Liver (tissue), 9 donors: ENCODE data around the gene RNPEPL1. TPM values are rescaled to one million over a fixed set of nuclear protein-coding genes. Genes with fewer than 3 reads are reported as not detected.

Source experiments
- DNase-seq: peaks from one replicate; pipeline ENCODE4 v3.0.0-alpha.2; 2017; ENCODE audit warnings: low spot score
- H3K27ac ChIP-seq, 2 donors: one replicate each; pipeline ENCODE4 v1.7.0; 2013; ENCODE audit warnings: inconsistent platforms in 2 of 2, low read length in 2 of 2, control low read depth in 1 of 2, low read depth in 1 of 2, mild to moderate bottlenecking in 1 of 2
- H3K27me3 ChIP-seq, 4 donors: one replicate each; pipeline versions ENCODE4 v1.6.1 to v1.7.0; 2013; ENCODE audit warnings: low read length in 3 of 4, inconsistent platforms in 1 of 4, mild to moderate bottlenecking in 1 of 4, moderate library complexity in 1 of 4; ENCODE audit not compliant: control insufficient read depth in 4 of 4, insufficient read depth in 4 of 4
- H3K36me3 ChIP-seq, 4 donors: one replicate each; pipeline versions ENCODE4 v1.6.1 to v1.7.0; 2013; ENCODE audit warnings: low read length in 3 of 4, mild to moderate bottlenecking in 3 of 4, low read depth in 1 of 4, moderate library complexity in 1 of 4; ENCODE audit not compliant: control insufficient read depth in 4 of 4, insufficient read depth in 3 of 4
- H3K4me1 ChIP-seq, 4 donors: one replicate each; pipeline versions ENCODE4 v1.6.1 to v1.7.0; 2013; ENCODE audit warnings: low read length in 3 of 4, mild to moderate bottlenecking in 3 of 4, moderate library complexity in 1 of 4; ENCODE audit not compliant: control insufficient read depth in 4 of 4, insufficient read depth in 4 of 4
- H3K4me3 ChIP-seq, 3 donors: one replicate each; pipeline versions ENCODE4 v1.6.1 to v1.7.0; 2013; ENCODE audit warnings: low read length in 3 of 3, control low read depth in 1 of 3, low read depth in 1 of 3, mild to moderate bottlenecking in 1 of 3
- H3K9ac ChIP-seq, 2 donors: one replicate each; pipeline ENCODE4 v1.7.0; 2013; ENCODE audit warnings: low read length in 2 of 2, mild to moderate bottlenecking in 2 of 2, moderate library complexity in 2 of 2, control low read depth in 1 of 2, low read depth in 1 of 2
- H3K9me3 ChIP-seq, 4 donors: one replicate each; pipeline versions ENCODE4 v1.6.1 to v1.7.0; 2013; ENCODE audit warnings: low read length in 3 of 4; ENCODE audit not compliant: control insufficient read depth in 4 of 4
- EGR1 ChIP-seq, 2 donors: IDR thresholded peaks; 2 replicates each; pipeline ENCODE4 v1.6.1; 2016 to 2018; ENCODE audit warnings: antibody characterized with exemption in 2 of 2, low read depth in 2 of 2
- FOXA1 ChIP-seq: IDR thresholded peaks from 2 replicates; pipeline ENCODE4 v1.6.1; 2016; ENCODE audit warnings: antibody characterized with exemption
- FOXA2 ChIP-seq: IDR thresholded peaks from 2 replicates; pipeline ENCODE4 v1.6.1; 2016; ENCODE audit warnings: antibody characterized with exemption
- GABPA ChIP-seq, 2 donors: IDR thresholded peaks in 1 of 2; conservative IDR thresholded peaks in 1 of 2; 2 replicates each; pipeline ENCODE4 v1.6.1; 2016; ENCODE audit warnings: antibody characterized with exemption in 2 of 2, mild to moderate bottlenecking in 1 of 2, moderate library complexity in 1 of 2
- HNF4A ChIP-seq, 2 donors: conservative IDR thresholded peaks; 2 replicates each; pipeline ENCODE4 v1.6.1; 2016; ENCODE audit warnings: antibody characterized with exemption in 2 of 2, mild to moderate bottlenecking in 2 of 2
- HNF4G ChIP-seq: IDR thresholded peaks from 2 replicates; pipeline ENCODE4 v1.6.1; 2016; ENCODE audit warnings: antibody characterized with exemption
- JUND ChIP-seq, 2 donors: IDR thresholded peaks; 2 replicates each; pipeline ENCODE4 v1.6.1; 2016; ENCODE audit warnings: antibody characterized with exemption in 2 of 2
- NR2F2 ChIP-seq: IDR thresholded peaks from 2 replicates; pipeline ENCODE4 v1.6.1; 2016; ENCODE audit warnings: antibody characterized with exemption
- RAD21 ChIP-seq, 2 donors: IDR thresholded peaks; 2 replicates each; pipeline ENCODE4 v1.6.1; 2016; ENCODE audit warnings: antibody characterized with exemption in 2 of 2, mild to moderate bottlenecking in 2 of 2
- REST ChIP-seq: IDR thresholded peaks from 2 replicates; pipeline ENCODE4 v1.6.1; 2016; ENCODE audit warnings: antibody characterized with exemption, mild to moderate bottlenecking
- RXRA ChIP-seq, 2 donors: IDR thresholded peaks; 2 replicates each; pipeline ENCODE4 v1.6.1; 2017 to 2018; ENCODE audit warnings: antibody characterized with exemption in 2 of 2, mild to moderate bottlenecking in 1 of 2
- SP1 ChIP-seq: IDR thresholded peaks from 2 replicates; pipeline ENCODE4 v1.6.1; 2018; ENCODE audit warnings: antibody characterized with exemption, mild to moderate bottlenecking
- TAF1 ChIP-seq: conservative IDR thresholded peaks from 2 replicates; pipeline ENCODE4 v1.6.1; 2016; ENCODE audit warnings: antibody characterized with exemption, mild to moderate bottlenecking
- YY1 ChIP-seq: IDR thresholded peaks from 2 replicates; pipeline ENCODE4 v1.6.1; 2016; ENCODE audit warnings: antibody characterized with exemption, mild to moderate bottlenecking
- ZBTB33 ChIP-seq: IDR thresholded peaks from 2 replicates; pipeline ENCODE4 v1.6.1; 2016; ENCODE audit warnings: antibody characterized with exemption
- WGBS: extraction: QIAGEN DNeasy Blood & Tissue Kit; methylation state at CpG from one replicate; pipeline ENCODE4 v1.1.7; 2013; 5-methylcytosine and 5-hydroxymethylcytosine counted together
- polyA plus RNA-seq, 2 donors: library from polyadenylated mRNA; stranded (reverse) in 1 of 2; unstranded in 1 of 2; fragments of 200-250 nt in 1 of 2; fragments of >200 nt in 1 of 2; fragmentation: Nextera tagmentation in 1 of 2; extraction: Ambion mirVana in 1 of 2; gene quantifications; one replicate each; pipeline versions ENCODE4 v1.2.1 to v1.2.3, GENCODE V29; 2013 to 2015
- total RNA-seq, 2 donors: library from RNA; depleted of rRNA; stranded (reverse); fragments of >200 nt; gene quantifications; one replicate each; pipeline ENCODE4 v1.2.3, GENCODE V29; 2014
- TF ChIP-seq, protein P1 (sequence below): IDR thresholded peaks from 2 replicates; pipeline ENCODE4 v1.6.1; 2016; ENCODE audit warnings: antibody characterized with exemption
- TF ChIP-seq, protein P2 (sequence below): fragments of 150-350 bp; IDR thresholded peaks from 2 replicates; pipeline ENCODE4 v1.5.1; 2017; ENCODE audit warnings: improper control_type of control experiment, low read depth, low read length; ENCODE audit not compliant: missing input control
- TF ChIP-seq, protein P3 (sequence below): IDR thresholded peaks from 2 replicates; pipeline ENCODE4 v1.6.1; 2016; ENCODE audit warnings: antibody characterized with exemption
- donor health status: healthy.
- donor health status: healthy.
- donor health status: healthy.
- donor health status: healthy.
- donor health status: healthy.

The RNPEPL1 gene
- total and polyA plus RNA-seq, 4 donors, result 24.8 to 43.9 (median 29.4) TPM

- H3K4me3 ChIP-seq, result no peak overlapping the region
- no peaks in the 10 kb centered on the region for H3K27me3 ChIP-seq
- H3K9me3 ChIP-seq, result no peaks in the 10 kb centered on the region
- peaks cover 0 to 41% (median 3%) of the 10 kb centered on the region in 4 donors for H3K36me3 ChIP-seq
- peaks cover 9 to 25% (median 21%) of the 10 kb centered on the region in 4 donors for H3K4me1 ChIP-seq
- TF ChIP-seq NR2F2 (no peak), FOXA1 (no peak), FOXA2 (no peak), HNF4G (no peak)
- TF ChIP-seq, protein P1, sequence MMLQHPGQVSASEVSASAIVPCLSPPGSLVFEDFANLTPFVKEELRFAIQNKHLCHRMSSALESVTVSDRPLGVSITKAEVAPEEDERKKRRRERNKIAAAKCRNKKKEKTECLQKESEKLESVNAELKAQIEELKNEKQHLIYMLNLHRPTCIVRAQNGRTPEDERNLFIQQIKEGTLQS, result no peak
- no peak overlapping the region for H3K9ac ChIP-seq
- H3K27ac ChIP-seq, result peak overlapping the region; percentile 86 to 92
- no peak for DNase-seq
- 91% methylated on average over 12 of the region's 12 CpGs for WGBS
These were observed 10.9 kb downstream of the RNPEPL1 start for GRCh38 chr2:240579071-240579762.

- peaks cover 0 to 34% (median 3%) of the 10 kb centered on the region in 4 donors for H3K36me3 ChIP-seq
- peak overlapping the region; percentile 86 to 92 for H3K27ac ChIP-seq
- 36% methylated on average over 27 of the region's 27 CpGs for WGBS
- no peaks in the 10 kb centered on the region for H3K9me3 ChIP-seq
- peak overlapping the region in 1 of 2 donors; percentile 58 for H3K9ac ChIP-seq
- TF ChIP-seq FOXA2 (peak; percentile 34), NR2F2 (no peak), SP1 (peak; percentile 92), RAD21 (IDR thresholded peaks at IDR 0.05) (no peak), EGR1 (IDR thresholded peaks at IDR 0.05; ENCODE audit: low read depth in 2 of 2) (no peak), HNF4A (conservative IDR thresholded peaks at IDR 0.05) (peak; percentile 91 to 93), TAF1 (no peak), REST (peak; percentile 53), HNF4G (peak; percentile 64), RXRA (IDR thresholded peaks at IDR 0.05) (peak; percentile 71 to 87), ZBTB33 (no peak), GABPA (IDR thresholded peaks at IDR 0.05 in 1 of 2, conservative IDR thresholded peaks at IDR 0.05 in 1 of 2) (no peak), JUND (IDR thresholded peaks at IDR 0.05) (peak; percentile 97 to 98), FOXA1 (no peak), YY1 (no peak)
- TF ChIP-seq, protein P1, result no peak
- TF ChIP-seq, protein P2, sequence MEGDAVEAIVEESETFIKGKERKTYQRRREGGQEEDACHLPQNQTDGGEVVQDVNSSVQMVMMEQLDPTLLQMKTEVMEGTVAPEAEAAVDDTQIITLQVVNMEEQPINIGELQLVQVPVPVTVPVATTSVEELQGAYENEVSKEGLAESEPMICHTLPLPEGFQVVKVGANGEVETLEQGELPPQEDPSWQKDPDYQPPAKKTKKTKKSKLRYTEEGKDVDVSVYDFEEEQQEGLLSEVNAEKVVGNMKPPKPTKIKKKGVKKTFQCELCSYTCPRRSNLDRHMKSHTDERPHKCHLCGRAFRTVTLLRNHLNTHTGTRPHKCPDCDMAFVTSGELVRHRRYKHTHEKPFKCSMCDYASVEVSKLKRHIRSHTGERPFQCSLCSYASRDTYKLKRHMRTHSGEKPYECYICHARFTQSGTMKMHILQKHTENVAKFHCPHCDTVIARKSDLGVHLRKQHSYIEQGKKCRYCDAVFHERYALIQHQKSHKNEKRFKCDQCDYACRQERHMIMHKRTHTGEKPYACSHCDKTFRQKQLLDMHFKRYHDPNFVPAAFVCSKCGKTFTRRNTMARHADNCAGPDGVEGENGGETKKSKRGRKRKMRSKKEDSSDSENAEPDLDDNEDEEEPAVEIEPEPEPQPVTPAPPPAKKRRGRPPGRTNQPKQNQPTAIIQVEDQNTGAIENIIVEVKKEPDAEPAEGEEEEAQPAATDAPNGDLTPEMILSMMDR, result peak; percentile 37
- TF ChIP-seq, protein P3, sequence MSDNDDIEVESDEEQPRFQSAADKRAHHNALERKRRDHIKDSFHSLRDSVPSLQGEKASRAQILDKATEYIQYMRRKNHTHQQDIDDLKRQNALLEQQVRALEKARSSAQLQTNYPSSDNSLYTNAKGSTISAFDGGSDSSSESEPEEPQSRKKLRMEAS, result no peak
- H3K4me3 ChIP-seq, result no peak overlapping the region
- no peaks in the 10 kb centered on the region for H3K27me3 ChIP-seq
- no peak for DNase-seq
- peaks cover 12 to 32% (median 27%) of the 10 kb centered on the region in 4 donors for H3K4me1 ChIP-seq
These were observed 11.7 kb downstream of the RNPEPL1 start for GRCh38 chr2:240579771-240580614.
